D721Med (cell line): ENCODE measurements around the gene AGAP1.

ENCODE experiments used
- DNase-seq: peaks from one replicate; pipeline ENCODE4 v3.0.0; 2011; ENCODE audit warnings: low spot score; ENCODE audit not compliant: insufficient read length
- FAIRE-seq: peaks from 2 replicates; lab custom pipeline; 2011; peaks lifted over from hg19 to GRCh38; lab: Jason Lieb, UNC
- TF ChIP-seq, protein P1 (sequence below): IDR thresholded peaks from 2 replicates; pipeline ENCODE4 v1.5.1; 2012; ENCODE audit warnings: mild to moderate bottlenecking, control low read depth; ENCODE audit not compliant: insufficient read depth; ENCODE audit errors: missing control alignments

AGAP1 gene

DNA sequence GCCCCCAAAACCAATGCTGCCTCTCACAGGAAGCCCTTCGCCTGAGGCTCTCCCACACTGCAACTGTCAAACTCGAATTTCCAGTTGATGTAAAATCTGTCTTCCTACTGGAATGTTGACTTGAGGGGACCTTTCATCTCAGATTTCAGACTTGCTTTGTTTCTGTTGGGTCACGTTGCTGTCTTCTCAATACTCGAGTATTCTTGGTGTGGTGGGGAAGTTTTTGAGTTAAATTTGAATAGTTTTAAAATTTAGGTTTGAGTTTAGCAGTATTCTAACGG lies 50.8 kb downstream of the AGAP1 start:
- FAIRE-seq (no peak), DNase-seq (no peak)
- TF ChIP-seq, protein P1, sequence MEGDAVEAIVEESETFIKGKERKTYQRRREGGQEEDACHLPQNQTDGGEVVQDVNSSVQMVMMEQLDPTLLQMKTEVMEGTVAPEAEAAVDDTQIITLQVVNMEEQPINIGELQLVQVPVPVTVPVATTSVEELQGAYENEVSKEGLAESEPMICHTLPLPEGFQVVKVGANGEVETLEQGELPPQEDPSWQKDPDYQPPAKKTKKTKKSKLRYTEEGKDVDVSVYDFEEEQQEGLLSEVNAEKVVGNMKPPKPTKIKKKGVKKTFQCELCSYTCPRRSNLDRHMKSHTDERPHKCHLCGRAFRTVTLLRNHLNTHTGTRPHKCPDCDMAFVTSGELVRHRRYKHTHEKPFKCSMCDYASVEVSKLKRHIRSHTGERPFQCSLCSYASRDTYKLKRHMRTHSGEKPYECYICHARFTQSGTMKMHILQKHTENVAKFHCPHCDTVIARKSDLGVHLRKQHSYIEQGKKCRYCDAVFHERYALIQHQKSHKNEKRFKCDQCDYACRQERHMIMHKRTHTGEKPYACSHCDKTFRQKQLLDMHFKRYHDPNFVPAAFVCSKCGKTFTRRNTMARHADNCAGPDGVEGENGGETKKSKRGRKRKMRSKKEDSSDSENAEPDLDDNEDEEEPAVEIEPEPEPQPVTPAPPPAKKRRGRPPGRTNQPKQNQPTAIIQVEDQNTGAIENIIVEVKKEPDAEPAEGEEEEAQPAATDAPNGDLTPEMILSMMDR, result no peak

GRCh38 chr2:235545339-235546150 lies 51.7 kb downstream of the AGAP1 start:
- TF ChIP-seq, protein P1, result no peak
- no peak for DNase-seq
- no peak for FAIRE-seq

DNA sequence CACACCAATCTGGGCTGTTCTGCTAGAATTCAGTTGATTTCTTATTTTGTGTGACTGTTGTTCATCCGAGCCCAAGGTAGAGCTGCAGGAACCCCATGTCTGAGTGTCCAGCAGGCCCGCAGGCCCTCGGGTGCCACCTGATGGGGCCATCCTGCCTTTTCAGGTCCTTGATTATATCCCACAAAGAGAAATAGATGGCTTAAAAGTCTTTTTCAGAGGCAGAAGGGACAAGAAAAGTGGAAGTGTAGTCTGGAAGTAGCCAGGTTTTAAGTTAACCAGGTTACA lies 52.2 kb downstream of the AGAP1 start:
- FAIRE-seq, result no peak
- TF ChIP-seq, protein P1, result no peak

DNA sequence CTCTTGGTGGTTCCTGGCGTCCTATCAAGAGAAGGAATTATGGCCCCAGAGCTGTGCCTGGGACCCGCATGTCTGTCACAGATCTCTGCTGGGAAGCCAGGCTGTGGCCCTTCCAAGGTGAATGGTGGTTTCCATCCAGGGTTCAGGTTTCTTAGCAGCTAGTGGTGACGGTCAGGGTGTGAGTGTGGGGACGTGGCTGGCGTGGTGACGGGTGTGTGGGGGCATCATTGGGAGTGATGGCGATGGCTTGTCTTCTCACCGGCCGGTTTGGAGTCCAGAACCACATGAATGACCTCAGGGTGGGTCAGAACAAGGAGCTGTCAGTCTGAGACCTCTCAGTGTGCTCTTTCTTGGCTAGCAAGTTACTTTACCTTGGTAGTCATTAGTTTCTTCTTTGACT lies 52.6 kb downstream of the AGAP1 start:
- FAIRE-seq, result no peak
- TF ChIP-seq, protein P1, result no peak
- DNase-seq, result no peak

More for the DNA sequence above, 52.2 kb downstream of the AGAP1 start:
- DNase-seq, result no peak

DNA sequence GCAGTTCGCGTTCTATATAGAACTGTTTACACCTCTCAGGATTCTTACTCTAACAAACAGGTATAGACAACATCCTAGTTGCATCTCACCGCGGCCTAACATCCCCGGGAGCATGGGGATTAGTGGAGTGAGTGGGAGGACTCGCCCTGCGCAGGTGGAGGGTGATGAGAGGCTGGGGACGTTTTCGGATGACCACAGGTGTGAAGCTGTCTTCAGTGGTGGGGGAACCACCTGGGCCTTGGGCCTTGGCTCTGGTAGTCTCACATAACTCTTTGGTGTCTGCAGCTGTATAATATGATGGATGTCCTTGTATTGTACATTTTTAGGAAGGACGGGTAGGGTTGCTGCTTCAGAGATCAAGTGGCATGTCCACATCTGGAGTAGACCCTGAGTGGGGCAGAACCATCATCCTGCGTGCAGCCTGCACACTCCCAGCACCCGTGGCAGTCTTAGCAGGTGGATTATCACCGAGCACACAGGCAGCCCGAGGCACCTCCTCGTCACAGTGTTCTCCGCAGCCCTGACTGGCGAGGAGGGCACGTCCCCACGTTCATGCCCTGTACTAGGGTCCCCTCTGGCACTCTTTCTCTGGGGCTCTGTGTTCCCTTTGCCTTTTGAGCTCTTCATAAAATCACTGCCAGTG lies 56.0 kb downstream of the AGAP1 start:
- no peak for DNase-seq
- TF ChIP-seq, protein P1, result no peak
- no peak for FAIRE-seq

GRCh38 chr2:235550378-235550760 lies 56.5 kb downstream of the AGAP1 start:
- FAIRE-seq (no peak), DNase-seq (no peak)

GRCh38 chr2:235550946-235551345 lies 57.1 kb downstream of the AGAP1 start:
- TF ChIP-seq, protein P1, result no peak
- FAIRE-seq (no peak), DNase-seq (no peak)

More at GRCh38 chr2:235550378-235550760, 56.5 kb downstream of the AGAP1 start:
- TF ChIP-seq, protein P1, result no peak
